ENCODE results near the gene CHD1L.
"Not testable (repeated sequence)": the region's sequence is repeated elsewhere in the genome, so short reads cannot be mapped to it uniquely, and the experiment has no call there.

Gene CHD1L

DNA sequence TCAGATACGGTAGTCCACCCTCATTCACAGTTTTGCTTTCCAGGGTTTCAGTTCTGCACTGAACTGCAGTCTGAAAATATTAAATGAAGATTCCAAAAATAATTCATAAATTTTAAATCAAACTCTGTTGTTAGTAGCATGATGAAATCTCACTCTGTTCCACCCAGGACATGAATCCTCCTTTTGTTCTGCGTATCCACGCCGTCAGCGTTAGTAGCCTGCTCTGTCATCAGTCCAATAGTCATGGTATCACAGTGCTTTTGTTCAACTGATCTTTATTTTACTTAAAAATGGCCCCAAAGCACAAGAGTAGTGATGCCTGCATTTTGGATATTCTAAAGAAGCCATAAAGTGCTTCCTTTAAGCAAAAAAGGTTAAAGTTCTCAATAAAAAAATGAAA lies 23.9 kb downstream of the CHD1L start:
- DNase-seq (ENCODE audit: low read depth in 4 of 4, low spot score in 1 of 4): no peak

GRCh38 chr1:147267711-147268110 lies 25.2 kb downstream of the CHD1L start:
- DNase-seq (ENCODE audit: low read depth in 4 of 4, low spot score in 1 of 4): no peak

DNA sequence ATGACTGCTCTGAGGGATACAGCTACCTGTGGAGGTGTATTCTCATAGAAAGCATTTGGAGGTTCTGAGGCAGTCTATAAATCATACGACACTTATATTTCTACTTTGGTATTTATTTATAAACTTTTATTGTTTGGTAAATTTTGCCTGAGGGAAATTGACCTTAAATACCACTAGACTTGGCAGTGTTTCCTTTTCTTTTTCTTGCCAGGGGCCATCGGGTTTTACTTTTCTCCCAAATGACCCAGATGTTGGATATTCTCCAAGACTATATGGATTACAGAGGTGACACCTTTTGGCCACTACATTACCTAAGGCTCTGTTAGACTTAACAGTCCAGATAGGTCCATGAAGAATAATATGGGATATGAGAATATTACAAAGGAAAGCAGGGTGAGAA lies 28.2 kb downstream of the CHD1L start:
- no peak for DNase-seq (ENCODE audit: low read depth in 4 of 4, low spot score in 1 of 4)

GRCh38 chr1:147272042-147272441 lies 29.6 kb downstream of the CHD1L start:
- no peak for DNase-seq (ENCODE audit: low read depth in 4 of 4, low spot score in 1 of 4)

DNA sequence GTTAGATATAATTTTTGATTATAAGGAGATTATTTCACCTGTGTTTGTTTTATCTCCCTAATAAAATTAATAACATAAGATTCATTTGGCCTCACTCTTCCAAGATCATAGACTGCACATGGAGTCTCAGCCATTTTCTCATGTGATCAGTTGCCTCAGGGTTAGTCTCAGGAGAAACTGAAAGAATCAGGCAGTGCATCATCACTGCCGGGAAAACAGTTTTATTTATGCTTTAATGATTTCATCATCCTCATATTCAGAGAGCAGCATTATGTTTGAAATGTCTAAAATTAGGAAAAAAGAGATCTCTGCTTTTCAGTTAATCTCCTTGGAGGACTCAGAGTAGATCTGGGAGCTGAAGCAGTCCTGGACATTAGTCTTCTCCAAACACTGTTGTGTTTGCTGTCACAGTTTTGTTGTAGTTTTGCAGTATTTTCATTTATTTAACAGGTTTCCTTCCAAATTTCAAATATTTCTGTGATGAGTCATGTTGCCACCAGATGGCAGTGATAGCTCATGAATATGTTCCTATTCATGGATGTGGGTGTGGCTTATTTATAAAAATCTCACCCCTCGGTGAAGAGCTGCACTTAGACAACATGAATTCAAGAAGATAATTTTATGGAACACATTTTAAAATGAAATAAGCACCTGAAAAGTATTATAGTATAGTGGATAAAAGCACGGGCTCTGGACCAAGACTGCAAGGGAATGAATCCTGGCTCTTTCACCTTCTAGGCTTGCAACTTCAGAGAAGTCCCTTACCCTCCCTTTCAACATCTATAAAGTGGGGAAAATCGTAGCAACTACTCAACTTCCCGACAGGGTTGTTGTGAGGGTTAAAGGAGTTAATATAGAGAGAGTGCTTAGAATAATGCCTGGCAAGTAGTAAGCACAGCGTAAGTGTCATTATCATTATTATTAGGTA lies 31.2 kb downstream of the CHD1L start:
- no peak for DNase-seq (ENCODE audit: low read depth in 4 of 4, low spot score in 1 of 4)

DNA sequence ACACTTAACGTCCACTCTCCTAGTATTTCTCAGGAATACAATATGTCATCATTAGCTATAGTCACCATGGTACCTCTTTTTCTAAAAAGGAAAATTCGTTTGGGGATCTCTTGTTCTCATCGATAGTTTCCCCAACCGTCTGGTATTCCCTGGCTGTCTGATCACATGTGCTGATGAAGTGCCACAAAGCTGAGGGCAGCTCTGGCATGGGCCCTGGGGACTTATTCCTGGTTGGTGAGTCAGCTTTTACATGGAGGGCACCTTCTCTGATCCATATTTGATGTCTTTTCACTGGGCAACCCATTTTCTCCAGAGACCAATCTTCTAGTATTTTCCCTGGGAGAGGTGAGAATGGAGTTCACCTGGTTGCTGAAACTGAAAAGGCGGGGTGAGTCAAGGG lies 39.5 kb downstream of the CHD1L start:
- DNase-seq (ENCODE audit: low read depth in 4 of 4, low spot score in 1 of 4): no peak

- DNase-seq (ENCODE audit: low read depth in 4 of 4, low spot score in 1 of 4): no peak
Measured at GRCh38 chr1:147283011-147283410, 40.5 kb downstream of the CHD1L start.

- no peak for DNase-seq (ENCODE audit: low read depth in 4 of 4, low spot score in 1 of 4)
Measured at GRCh38 chr1:147287133-147287865, 44.8 kb downstream of the CHD1L start.

- DNase-seq (ENCODE audit: low read depth in 4 of 4, low spot score in 1 of 4): no peak
Measured at GRCh38 chr1:147292012-147292411, 49.5 kb downstream of the CHD1L start.

DNA sequence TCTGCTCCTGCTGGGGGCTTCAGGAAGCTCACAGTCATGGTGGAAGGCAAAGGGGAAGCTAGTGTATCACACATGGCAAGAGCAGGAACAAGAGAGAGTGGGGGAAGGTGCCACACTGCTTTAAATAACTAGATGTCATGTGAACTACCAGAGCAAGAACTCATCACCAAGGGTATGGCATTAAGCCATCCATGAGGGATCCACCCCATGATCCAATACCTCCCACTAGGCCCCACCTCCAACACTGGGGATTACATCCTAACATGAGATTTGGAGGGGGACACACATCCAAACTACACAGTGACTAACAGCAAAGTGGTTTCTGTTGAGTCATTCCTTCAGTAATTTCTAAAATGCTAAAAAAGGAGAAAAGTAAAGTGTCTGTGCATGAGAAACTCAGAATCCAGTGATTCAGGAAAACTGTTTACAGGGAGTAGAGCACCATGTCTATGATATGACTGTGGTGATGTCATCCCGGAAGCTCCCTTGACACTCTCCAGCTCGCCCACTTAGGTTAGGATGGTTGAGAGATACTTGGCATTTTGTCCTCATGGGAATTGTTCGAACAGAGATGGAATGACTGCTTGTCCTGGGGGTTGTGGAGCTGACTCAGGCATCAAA lies 50.3 kb downstream of the CHD1L start:
- no peak for DNase-seq (ENCODE audit: low read depth in 4 of 4, low spot score in 1 of 4)

DNA sequence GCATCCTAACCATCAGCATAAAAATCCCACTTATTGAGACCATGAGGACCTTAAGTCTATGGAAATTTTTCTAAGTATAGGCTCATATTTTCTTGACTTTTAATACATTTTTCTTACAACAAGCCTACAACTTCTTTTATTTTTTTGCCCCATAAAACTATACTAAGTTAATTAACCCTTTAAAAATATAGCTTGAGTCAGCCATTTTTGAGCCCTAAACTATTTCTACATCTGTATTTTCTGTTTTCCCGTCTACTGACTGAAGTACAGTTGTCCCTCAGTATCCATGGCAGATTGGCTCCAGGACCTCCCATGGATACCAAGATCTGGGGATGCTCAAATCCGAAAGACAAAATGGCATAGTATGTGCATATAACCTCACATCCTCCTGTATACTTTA lies 55.0 kb downstream of the CHD1L start:
- DNase-seq (ENCODE audit: low read depth in 4 of 4, low spot score in 1 of 4): no peak

- DNase-seq (ENCODE audit: low read depth in 4 of 4, low spot score in 1 of 4): not testable (repeated sequence)
Measured at GRCh38 chr1:147305803-147306202, 63.3 kb downstream of the CHD1L start.

GRCh38 chr1:147316968-147317367 lies 74.5 kb downstream of the CHD1L start:
- no peak for DNase-seq (ENCODE audit: low read depth in 4 of 4, low spot score in 1 of 4)

DNA sequence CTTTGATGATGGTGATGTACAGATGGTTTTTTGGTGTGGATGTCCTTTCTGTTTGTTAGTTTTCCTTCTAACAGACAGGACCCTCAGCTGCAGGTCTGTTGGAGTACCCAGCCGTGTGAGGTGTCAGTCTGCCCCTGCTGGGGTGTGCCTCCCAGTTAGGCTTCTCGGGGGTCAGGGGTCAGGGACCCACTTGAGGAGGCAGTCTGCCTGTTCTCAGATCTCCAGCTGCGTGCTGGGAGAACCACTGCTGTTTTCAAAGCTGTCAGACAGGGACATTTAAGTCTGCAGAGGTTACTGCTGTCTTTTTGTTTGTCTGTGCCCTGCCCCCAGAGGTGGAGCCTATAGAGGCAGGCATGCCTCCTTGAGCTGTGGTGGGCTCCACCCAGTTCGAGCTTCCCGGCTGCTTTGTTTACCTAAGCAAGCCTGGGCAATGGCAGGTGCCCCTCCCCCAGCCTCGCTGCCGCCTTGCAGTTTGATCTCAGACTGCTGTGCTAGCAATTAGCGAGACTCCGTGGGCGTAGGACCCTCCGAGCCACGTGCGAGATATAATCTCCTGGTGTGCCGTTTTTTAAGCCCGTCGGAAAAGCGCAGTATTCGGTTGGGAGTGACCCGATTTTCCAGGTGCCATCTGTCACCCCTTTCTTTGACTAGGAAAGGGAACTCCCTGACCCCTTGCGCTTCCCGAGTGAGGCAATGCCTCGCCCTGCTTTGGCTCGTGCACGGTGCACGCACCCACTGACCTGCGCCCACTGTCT lies 84.6 kb downstream of the CHD1L start:
- not testable (repeated sequence) for DNase-seq (ENCODE audit: low read depth in 4 of 4, low spot score in 1 of 4)

DNA sequence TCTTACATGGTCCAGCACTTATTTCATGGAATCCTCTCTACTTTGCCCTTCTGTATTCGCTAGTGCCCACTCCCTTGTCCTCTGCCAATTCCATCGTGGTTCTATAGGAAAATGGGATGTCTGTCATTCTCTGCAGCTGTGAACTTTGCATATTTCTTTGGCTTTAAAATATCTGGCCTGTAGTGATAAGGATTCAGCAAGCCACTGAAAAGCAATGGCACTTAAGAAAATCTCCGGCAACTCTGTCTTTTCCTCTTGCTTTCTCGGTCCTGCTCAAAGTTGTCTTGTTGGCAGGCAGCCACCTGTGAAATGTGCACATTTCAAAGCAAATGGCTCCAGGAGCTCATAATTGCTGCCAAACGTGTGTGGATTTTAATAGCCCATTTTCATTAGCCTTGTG lies 91.8 kb downstream of the CHD1L start:
- DNase-seq (ENCODE audit: low read depth in 4 of 4, low spot score in 1 of 4): no peak

DNA sequence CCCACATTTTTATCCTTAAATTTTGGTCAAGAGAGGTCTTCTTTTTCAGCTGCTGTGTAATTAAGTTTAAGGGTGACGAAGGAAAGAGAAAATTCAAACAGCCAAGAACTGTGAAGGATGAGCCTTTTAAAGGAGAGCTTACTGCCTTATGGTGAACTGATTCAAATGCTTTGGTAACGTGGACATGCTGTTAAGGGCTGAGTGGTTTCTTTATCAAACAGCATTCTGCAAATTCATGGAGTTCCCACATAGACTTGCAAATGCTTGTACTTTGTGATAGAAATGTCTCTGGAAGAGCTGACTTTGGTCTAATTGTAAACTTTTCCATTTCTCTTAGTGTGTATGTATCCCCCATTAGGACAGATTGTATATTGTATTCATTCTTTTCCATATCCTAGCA lies 93.8 kb downstream of the CHD1L start:
- DNase-seq (ENCODE audit: low read depth in 4 of 4, low spot score in 1 of 4): no peak

DNA sequence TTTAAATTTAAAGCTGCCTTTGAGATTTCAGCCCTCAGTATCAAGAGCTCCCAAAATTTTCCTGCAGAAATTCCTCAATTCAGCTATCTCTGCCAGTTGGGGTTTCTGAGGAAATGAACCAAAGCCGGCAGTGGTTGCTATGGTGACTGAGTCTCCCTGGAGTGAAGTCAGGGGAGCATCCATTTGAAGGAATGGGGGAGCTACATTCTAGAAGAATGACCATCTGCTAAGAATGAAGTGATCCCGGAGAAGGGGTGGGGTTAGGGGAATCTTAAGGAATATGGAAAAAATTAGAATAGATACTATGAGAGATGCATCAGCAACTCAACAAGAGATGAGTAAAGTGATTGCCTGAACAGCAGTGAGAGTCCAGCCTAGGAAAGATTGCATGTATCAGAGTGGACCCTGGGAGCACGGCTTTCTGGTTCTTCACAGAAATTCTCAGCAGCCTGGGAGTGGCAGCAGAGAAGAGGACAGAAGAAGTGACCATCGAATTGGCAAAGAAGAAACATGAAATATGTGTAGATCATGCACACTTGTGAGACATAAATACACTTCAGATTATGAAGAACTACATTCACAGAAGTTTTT lies 94.7 kb downstream of the CHD1L start:
- DNase-seq (ENCODE audit: low read depth in 4 of 4, low spot score in 1 of 4): no peak

- DNase-seq (ENCODE audit: low read depth in 4 of 4, low spot score in 1 of 4): no peak
Measured at GRCh38 chr1:147338571-147338970, 96.1 kb downstream of the CHD1L start.

DNA sequence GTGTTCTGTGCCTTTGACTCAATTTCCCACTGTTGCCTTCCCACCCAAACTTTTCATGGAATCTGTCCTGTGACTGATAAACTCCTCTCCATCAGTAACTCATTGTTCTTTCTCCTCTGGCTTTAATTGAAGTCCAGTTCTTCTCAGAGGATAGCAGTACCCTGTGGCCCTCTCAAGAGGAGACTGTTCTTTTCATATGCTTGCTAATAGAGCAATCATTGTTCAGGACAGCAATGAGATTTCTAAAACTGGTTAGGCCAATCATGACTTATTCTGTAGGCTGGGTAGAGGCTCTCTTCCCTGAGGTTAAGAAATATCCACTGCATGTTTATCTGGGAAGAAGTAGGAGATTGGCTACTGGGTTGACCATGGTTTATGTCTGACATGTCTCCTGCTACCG lies 98.8 kb downstream of the CHD1L start:
- DNase-seq (ENCODE audit: low read depth in 4 of 4, low spot score in 1 of 4): no peak

Data from stimulated activated CD4-positive, alpha-beta T cell treated with anti-CD3 and anti-CD28 coated beads, Interleukin-1b, Interleukin-23, amount 100 ng/mL, for 24 hours (primary cell).